SK-N-SH (cell line): ENCODE data around the gene NELFB.

Experiments used
- ELF1 ChIP-seq: IDR thresholded peaks from 2 replicates; pipeline ENCODE4 v1.4.0; 2012
- EZH2phosphoT487 ChIP-seq: fragments of 200-600 bp; sonication (generic); IDR thresholded peaks from 2 replicates; pipeline ENCODE4 v1.6.1; 2017; ENCODE audit warnings: low read depth, mixed run types, mild to moderate bottlenecking, antibody characterized with exemption, moderate library complexity, borderline replicate concordance
- NFIC ChIP-seq: IDR thresholded peaks from 2 replicates; pipeline ENCODE4 v1.4.0; 2012; ENCODE audit warnings: borderline replicate concordance
- POLR2AphosphoS5 ChIP-seq: IDR thresholded peaks from 2 replicates; pipeline ENCODE4 v1.6.1; 2012; ENCODE audit warnings: low read depth, low read length
- REST ChIP-seq: IDR thresholded peaks from 2 replicates; pipeline ENCODE4 v1.6.1; 2012; ENCODE audit warnings: mild to moderate bottlenecking, low read depth, low read length, moderate library complexity
- SIN3A ChIP-seq: IDR thresholded peaks from 2 replicates; pipeline ENCODE4 v1.6.1; 2012; ENCODE audit warnings: low read depth, mild to moderate bottlenecking, low read length, moderate library complexity, borderline replicate concordance
- SMC3 ChIP-seq: IDR thresholded peaks from 2 replicates; pipeline ENCODE4 v1.6.1; 2012; ENCODE audit warnings: low read depth, low read length, improper control_type of control experiment
- TF ChIP-seq, protein P1 (sequence below): fragments of 200-600 bp; sonication (generic); IDR thresholded peaks from 2 replicates; pipeline ENCODE4 v1.6.1; 2017; ENCODE audit warnings: antibody characterized with exemption, mild to moderate bottlenecking, moderate library complexity

DNA sequence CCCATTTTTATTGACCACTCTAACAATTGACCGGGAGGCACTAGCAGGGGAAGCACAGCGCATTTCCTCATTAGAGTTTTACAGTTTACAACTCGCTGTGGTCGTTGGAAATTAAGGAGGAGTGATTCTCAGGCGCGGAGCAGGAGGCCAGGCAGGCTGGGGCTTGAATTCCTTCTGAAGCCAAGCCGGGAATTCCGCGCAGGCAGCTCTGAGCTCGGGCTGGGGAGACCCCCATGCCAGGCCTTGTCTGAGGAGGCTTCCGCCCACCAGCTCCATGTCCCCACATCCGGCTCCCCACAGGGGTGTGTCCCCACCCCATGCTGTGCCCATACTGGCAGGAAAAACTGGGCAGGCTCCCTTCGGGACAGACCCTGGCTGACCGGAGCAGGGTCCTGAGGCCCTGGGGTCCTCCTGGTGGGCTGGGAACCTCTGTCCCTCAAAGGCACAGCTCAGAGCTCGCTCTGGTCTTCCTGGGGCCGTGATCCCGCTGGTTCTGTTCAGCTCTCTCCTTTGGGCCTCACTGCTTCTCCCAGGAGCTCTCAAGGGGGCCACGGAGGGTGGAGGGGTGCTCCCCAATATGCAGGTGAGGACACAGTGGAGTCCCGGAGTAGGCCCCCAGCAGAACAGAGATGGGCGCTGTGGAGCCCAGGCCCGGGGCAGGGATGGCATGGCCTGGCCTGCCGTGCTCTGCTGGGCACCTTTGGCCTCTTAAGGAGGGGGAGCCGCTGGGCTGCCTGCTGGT, 48.2 kb downstream of the NELFB start:
- TF ChIP-seq SIN3A (no peak), ELF1 (no peak), SMC3 (no peak), NFIC (no peak), REST (no peak), POLR2AphosphoS5 (no peak), EZH2phosphoT487 (no peak)
- TF ChIP-seq, protein P1, sequence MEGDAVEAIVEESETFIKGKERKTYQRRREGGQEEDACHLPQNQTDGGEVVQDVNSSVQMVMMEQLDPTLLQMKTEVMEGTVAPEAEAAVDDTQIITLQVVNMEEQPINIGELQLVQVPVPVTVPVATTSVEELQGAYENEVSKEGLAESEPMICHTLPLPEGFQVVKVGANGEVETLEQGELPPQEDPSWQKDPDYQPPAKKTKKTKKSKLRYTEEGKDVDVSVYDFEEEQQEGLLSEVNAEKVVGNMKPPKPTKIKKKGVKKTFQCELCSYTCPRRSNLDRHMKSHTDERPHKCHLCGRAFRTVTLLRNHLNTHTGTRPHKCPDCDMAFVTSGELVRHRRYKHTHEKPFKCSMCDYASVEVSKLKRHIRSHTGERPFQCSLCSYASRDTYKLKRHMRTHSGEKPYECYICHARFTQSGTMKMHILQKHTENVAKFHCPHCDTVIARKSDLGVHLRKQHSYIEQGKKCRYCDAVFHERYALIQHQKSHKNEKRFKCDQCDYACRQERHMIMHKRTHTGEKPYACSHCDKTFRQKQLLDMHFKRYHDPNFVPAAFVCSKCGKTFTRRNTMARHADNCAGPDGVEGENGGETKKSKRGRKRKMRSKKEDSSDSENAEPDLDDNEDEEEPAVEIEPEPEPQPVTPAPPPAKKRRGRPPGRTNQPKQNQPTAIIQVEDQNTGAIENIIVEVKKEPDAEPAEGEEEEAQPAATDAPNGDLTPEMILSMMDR, result no peak
